Left ventricle myocardium superior (tissue), 1 donor: ENCODE measurements around the gene HSCB. TPM values are rescaled to one million over a fixed set of nuclear protein-coding genes. Genes with fewer than 3 reads are reported as not detected.
"Not testable (repeated sequence)": the region's sequence is repeated elsewhere in the genome, so short reads cannot be mapped to it uniquely, and the experiment has no call there.

Experiments
- ATAC-seq: fragments of 200-7000 bp; cut with Tn5 transposase; one replicate; pipeline ENCODE4 v1.9.1; 2020; ENCODE audit warnings: mild to moderate bottlenecking, moderate library complexity
- DNase-seq: peaks from one replicate; pipeline ENCODE4 v3.0.0-alpha.2; 2020
- intact Hi-C: fragments of 100-400 bp; cut with micrococcal nuclease; formaldehyde crosslinking; loops from one replicate; pipeline ENCODE4 v1.11.0; 2022
- total RNA-seq: library from RNA; stranded (reverse); fragmentation: NEBNext Ultra II Directional; extraction: Animal tissue kit (Norgen Biotek cat#: 25700); gene quantifications from one replicate; pipeline ENCODE4 v1.2.1, GENCODE V29; 2021
- donor health status: DM: no; HTN: yes; CAD: no; lungs with severe emphysema.

HSCB gene
- total RNA-seq, 1 donor from 2014 or later, result 11.1 TPM

DNA sequence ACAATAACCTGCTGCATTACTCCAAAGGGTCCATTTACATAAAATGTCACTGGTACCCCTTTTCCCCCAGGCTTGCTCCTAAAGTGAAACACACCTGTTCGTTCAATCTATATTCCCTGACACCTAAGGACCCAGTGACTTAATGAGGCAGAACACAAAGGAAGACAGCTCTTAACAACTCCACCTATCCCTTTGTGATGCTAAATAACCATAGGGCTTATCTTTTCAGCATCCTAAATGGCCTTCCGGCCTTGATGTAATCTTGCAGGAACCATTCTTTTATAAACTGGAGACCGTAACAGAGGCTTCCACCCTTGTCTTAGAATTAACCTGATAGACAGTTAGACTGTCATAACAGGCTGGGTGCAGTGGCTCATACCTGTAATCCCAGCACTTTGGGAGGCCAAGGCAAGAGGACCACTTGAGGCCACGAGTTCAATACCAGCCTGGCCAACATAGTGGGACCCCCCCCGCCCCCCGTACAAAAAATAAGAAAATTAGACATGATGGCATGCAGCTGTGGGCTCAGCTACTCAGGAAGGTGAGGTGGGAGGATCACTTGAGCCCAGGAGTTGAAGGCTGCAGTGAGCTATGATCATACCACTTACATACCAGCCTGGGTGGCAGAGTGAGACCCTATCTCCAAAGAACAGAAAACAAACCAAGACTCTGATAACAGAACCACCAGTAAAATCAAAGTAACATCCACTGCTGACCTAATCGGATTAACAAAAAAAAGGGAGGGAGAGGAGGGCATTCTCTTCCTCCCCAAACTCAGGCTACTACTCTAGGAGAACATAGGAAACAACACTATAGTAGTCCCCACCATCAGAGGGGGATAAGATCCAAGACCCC, 5.3 kb upstream of the HSCB start:
- no peak for DNase-seq

GRCh38 chr22:28737701-28738100, 4.1 kb upstream of the HSCB start:
- intact Hi-C loops, result no loop called here

More for the DNA sequence above, 5.3 kb upstream of the HSCB start:
- ATAC-seq, result no peak
- intact Hi-C loops, result no loop called here

GRCh38 chr22:28738876-28739275, 3.0 kb upstream of the HSCB start:
- intact Hi-C loops, ATAC-seq, DNase-seq: not testable (repeated sequence)

More at GRCh38 chr22:28737701-28738100, 4.1 kb upstream of the HSCB start:
- ATAC-seq (no peak), DNase-seq (no peak)

DNA sequence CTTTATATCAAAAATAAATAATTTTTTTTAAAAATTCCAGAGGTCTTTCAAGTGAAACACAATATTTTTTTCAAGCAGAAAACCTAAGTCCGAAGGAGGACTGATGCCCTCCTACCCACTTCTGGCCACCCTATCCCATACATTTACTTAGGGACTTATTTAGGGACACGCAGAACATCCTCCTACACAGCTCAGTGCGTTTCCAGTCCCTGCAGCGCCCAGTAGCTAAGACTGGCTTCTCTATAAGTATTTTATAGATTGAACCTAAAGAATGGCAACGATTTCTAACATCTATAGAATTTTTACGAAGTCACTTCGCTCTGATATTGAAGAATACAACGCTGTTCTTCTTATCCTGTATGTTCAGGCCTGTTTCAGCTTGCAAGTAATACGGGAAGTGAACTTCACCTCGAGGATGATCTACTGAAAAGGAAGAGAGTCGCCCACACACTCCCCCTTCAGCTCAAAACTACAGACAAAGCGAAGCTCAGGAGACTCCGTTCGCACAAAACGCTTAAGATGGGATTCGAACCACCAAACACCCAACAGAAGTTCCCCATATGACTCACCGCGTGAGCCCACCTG, 547 bp upstream of the HSCB start:
- DNase-seq (no peak), ATAC-seq (no peak)
- intact Hi-C loops, result no loop called here

DNA sequence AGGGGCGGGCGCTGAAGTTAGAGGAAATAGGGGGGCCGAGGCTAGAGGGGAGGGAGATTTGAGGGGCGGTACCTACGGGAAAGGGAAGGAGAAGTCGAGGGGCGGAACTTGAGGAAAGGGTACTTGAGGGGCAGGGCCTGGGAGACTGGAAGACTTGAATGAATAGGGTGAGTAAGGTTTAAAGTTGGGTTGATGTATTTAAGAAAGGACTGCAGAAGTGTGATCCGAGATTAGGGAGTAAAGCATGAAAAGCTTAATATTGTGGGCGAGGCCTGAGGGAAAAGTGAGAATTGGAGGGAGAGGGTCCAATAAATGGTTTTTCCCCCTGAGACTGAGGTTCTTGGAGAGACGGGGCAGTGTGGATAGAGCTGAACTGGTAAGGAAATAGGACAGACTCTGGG, 723 bp downstream of the HSCB start:
- ATAC-seq, result no peak
- intact Hi-C loops, result no loop called here
- no peak for DNase-seq

- no peak for DNase-seq
- intact Hi-C loops, result no loop called here
Observed at GRCh38 chr22:28743852-28744251, 2.0 kb downstream of the HSCB start.

DNA sequence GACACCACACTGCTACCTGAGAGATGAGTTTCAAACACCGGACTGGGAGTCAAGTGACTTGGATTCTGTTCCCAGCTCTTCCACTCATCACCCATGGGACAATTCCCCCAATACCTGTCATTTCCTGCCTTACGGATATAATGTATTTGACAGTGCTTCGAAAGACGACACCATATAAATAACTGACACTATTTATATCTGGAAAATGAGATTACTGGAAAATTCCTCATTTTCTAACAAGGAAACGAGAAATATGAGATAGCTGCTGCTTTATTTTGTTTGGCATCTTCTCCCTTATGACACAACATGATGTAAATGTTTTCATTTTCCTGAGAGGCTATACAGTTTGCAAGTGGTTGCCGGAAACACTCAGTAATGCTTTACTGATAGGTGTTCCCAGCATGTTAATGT, 8.6 kb downstream of the HSCB start:
- intact Hi-C loops, result no loop called here
- no peak for DNase-seq

More at GRCh38 chr22:28743852-28744251, 2.0 kb downstream of the HSCB start:
- ATAC-seq, result no peak

DNA sequence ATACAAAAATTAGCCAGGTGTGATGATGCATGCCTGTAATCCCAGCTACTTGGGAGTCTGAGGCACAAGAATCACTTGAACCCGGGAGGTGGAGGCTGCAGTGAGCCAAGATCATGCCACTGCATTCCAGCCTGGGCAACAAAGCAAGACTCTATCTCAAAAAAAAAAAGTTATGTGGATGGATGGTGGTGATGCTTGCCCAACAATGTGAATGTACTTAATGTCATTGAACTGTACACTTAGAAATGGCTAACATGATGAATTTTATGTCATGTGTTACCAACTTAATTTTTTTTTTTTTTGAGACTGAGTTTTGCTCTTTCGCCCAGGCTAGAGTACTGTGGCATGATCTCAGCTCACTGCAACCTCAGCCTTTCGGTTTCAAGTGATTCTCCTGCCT, 12.7 kb downstream of the HSCB start:
- DNase-seq, ATAC-seq, intact Hi-C loops: not testable (repeated sequence)

More for the DNA sequence above, 8.6 kb downstream of the HSCB start:
- ATAC-seq, result no peak

GRCh38 chr22:28759861-28760560, 18.2 kb downstream of the HSCB start:
- DNase-seq, result no peak
- intact Hi-C loops, result no loop called here

DNA sequence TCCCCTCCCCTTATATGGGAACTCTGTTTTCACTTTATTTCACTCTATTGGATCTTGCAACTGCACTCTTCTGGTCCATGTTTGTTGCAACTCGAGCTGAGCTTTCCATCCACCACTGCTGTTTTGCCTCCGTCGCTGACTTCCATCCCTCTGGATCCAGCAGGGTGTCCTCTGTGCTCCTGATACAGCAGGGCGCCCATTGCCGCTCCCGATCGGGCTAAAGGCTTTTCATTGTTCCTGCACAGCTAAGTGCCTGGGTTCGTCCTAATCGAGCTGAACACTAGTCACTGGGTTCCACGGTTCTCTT, 19.6 kb downstream of the HSCB start:
- intact Hi-C loops, result no loop called here
- ATAC-seq (no peak), DNase-seq (no peak)

More at GRCh38 chr22:28759861-28760560, 18.2 kb downstream of the HSCB start:
- ATAC-seq, result no peak

GRCh38 chr22:28762000-28762399, 20.2 kb downstream of the HSCB start:
- intact Hi-C loops, DNase-seq, ATAC-seq: not testable (repeated sequence)

GRCh38 chr22:28766628-28767027, 24.8 kb downstream of the HSCB start:
- ATAC-seq (no peak), DNase-seq (no peak)
- intact Hi-C loops, result no loop called here

- intact Hi-C loops, result no loop called here
- ATAC-seq (no peak), DNase-seq (no peak)
Observed at GRCh38 chr22:28768701-28769393, 27.0 kb downstream of the HSCB start.

DNA sequence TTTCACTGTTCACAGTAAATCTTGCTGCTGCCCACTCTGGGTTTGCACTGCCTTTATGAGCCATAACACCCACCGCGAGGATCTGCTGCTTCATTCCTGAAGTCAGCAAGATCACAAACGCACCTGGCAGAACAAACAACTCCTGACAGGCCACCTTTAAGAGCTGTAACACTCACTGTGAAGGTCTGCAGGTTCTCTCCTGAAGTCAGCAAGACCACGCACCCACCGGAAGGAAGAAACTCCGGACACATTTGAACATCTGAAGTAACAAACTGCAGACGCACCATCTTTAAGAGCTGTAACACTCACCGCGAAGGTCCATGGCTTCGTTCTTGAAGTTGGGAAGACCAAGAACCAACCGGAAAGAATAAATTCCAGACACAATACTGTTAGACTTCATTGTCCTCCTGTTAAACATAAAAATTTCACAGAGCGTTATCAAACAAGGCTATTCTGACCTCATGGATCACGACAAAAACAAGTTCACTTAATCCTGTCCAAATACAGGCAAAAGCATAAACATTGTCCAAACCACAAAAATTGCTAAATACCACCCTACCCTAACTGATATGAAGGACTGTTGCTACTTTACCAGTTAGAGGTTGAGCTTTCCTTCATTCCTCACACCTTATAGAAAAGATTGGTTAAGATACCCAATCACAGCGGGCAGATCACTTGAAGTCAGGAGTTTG, 27.7 kb downstream of the HSCB start:
- no peak for DNase-seq
- intact Hi-C loops, result no loop called here
- no peak for ATAC-seq

DNA sequence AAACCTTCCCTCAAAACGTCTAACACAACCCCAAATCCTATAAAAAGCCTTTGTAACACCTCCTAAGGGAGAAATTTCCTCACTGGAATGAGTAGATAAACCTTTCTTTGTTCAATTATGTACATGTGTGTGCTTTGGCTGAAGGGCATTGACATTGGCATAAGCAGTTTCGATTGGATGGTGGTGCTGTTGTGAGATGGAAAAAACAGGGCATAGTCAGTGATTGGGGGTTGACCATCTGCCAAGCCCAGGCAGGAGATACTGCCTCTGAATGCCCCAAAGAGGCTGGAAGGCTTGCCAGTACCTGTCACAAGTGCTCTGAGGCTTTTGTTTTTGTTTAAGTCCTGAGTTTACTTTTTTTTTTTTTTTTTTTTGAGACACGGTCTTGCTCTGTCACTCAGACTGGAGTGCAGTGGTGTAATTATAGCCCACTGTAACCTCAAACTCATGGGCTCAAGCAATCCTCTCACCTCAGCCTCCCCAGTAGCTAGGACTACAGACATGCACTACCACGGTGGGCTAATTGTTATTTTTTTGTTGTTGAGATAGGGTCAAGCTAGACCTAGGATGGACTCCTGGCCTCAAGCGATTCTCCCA, 29.5 kb downstream of the HSCB start:
- intact Hi-C loops, result no loop called here
- DNase-seq (no peak), ATAC-seq (no peak)

DNA sequence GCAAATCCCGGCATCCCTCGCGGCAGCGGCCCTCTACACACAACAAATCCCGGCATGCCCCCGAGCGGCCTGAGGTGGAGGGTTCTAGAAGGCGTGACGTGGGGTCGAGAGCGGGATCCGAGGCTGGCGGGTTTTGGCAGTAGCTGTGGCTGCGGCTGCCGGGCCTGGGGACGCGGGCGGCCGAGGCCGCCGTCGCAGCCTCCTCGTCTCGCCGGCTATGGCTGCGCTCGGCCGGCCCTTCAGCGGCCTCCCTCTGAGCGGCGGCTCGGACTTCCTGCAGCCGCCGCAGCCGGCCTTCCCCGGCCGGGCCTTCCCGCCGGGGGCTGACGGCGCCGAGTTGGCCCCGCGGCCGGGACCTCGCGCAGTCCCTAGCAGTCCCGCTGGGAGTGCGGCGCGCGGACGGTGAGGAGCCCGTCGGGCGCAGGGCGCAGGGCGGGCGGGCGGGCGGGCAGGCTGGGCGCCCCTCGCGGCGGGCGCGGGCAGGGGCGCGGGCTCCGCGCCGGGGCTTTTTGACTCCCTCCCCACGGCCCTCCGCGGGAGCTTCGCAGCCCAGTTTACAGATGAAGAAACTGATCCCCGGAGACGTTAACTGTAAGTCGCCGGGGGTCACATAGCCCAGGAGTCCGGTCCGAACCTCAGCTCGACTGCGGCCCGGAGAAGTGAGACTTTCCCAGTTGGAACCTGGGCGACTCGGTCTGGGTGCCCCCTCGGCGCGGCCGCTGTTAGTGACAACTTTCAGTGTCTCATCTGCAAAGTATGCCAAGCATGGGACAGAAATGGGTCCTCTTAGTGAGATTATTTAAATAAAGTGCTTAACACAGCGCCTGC, 31.0 kb downstream of the HSCB start, which contains the start of gene CCDC117:
TSS of gene CCDC117 (plus strand) at position 63 of the 828 bp plus-strand sequence. CDS start at position 218, 155 bp downstream.
- peak; percentile 97 for DNase-seq
- ATAC-seq, result peak; percentile 97
- intact Hi-C loops, result no loop called here

- ATAC-seq (no peak), DNase-seq (no peak)
- intact Hi-C loops, result no loop called here
Observed at GRCh38 chr22:28773461-28773867, 31.6 kb downstream of the HSCB start.

DNA sequence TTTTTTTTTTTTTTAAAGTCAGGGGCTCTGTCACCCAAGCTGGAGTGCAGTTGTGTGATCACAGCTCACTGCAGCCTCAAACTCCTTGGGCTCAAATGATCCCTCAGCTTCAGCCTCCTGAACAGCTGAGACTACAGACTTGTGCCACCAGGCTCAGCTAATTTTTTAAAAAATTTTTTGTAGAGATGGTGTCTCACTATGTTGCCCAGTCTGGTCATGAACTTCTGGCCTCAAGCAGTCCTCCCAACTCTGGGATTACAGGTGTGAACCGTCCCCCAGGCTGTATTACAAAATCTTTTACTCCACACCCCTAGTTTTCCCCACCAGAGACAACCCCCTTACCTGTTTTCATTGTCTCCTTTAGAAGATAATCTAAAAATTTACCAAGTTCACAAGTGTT, 32.5 kb downstream of the HSCB start:
- ATAC-seq (no peak), DNase-seq (no peak)
- intact Hi-C loops, result no loop called here
